Endodermal cell (in vitro differentiated cells): Measurements from ENCODE around the gene CRYAB. TPM values are rescaled to one million over a fixed set of nuclear protein-coding genes. Genes with fewer than 3 reads are reported as not detected.

Experiments
- DNase-seq: peaks from one replicate; pipeline ENCODE4 v3.0.0-alpha.2; 2017
- H3K27ac ChIP-seq: 2 replicates; pipeline ENCODE4 v1.5.1; 2013; ENCODE audit warnings: mild to moderate bottlenecking, low read depth, low read length, moderate library complexity
- H3K27me3 ChIP-seq: 2 replicates; pipeline ENCODE4 v1.6.1; 2013; ENCODE audit warnings: mild to moderate bottlenecking, low read length, moderate library complexity; ENCODE audit not compliant: insufficient read depth, control insufficient read depth, poor library complexity, severe bottlenecking
- H3K36me3 ChIP-seq: 2 replicates; pipeline ENCODE4 v1.7.0; 2013; ENCODE audit warnings: mild to moderate bottlenecking, low read length, moderate library complexity; ENCODE audit not compliant: control insufficient read depth, insufficient read depth
- H3K4me1 ChIP-seq: one replicate; pipeline ENCODE4 v1.7.0; 2013; ENCODE audit warnings: low read length; ENCODE audit not compliant: control insufficient read depth, insufficient read depth
- H3K4me3 ChIP-seq: 2 replicates; pipeline ENCODE4 v1.5.1; 2013; ENCODE audit warnings: mild to moderate bottlenecking, low read length, moderate library complexity
- H3K9ac ChIP-seq: 2 replicates; pipeline ENCODE4 v1.6.1; 2013; ENCODE audit warnings: mild to moderate bottlenecking, low read length, moderate library complexity; ENCODE audit not compliant: poor library complexity, severe bottlenecking; ENCODE audit errors: extremely low read depth
- H3K9me3 ChIP-seq: 2 replicates; pipeline ENCODE4 v1.6.1; 2013; ENCODE audit warnings: mild to moderate bottlenecking, low read length, moderate library complexity; ENCODE audit not compliant: control insufficient read depth
- H3K27ac Mint-ChIP-seq: 2 replicates; pipeline ENCODE4 v1.8.0; 2020; ENCODE audit warnings: mixed read lengths
- H3K27me3 Mint-ChIP-seq: 2 replicates; pipeline ENCODE4 v1.8.0; 2021; ENCODE audit warnings: mild to moderate bottlenecking, mixed read lengths; ENCODE audit not compliant: insufficient read depth
- H3K36me3 Mint-ChIP-seq: 2 replicates; pipeline ENCODE4 v1.8.0; 2020; ENCODE audit warnings: low read depth, mixed read lengths
- H3K4me1 Mint-ChIP-seq: 2 replicates; pipeline ENCODE4 v1.8.0; 2020; ENCODE audit warnings: mixed read lengths
- H3K4me3 Mint-ChIP-seq: 2 replicates; pipeline ENCODE4 v1.8.0; 2020; ENCODE audit warnings: mild to moderate bottlenecking, moderate library complexity, mixed read lengths
- H3K9me3 Mint-ChIP-seq: 2 replicates; pipeline ENCODE4 v1.8.0; 2020; ENCODE audit warnings: mild to moderate bottlenecking, mixed read lengths
- CTCF ChIP-seq: fragments of 200-600 bp; sonication (generic); conservative IDR thresholded peaks from 2 replicates; pipeline ENCODE4 v1.5.0; 2021; ENCODE audit warnings: antibody characterized with exemption, mild to moderate bottlenecking
- WGBS, 2 experiments: methylation state at CpG; one replicate each; pipeline versions ENCODE4 v1.1.5 to v1.1.7; 2013; ENCODE audit warnings: missing lambda C conversion rate in 2 of 2, mixed read lengths in 1 of 2; ENCODE audit not compliant: insufficient coverage in 1 of 2, insufficient read length in 1 of 2; 5-methylcytosine and 5-hydroxymethylcytosine counted together
- total RNA-seq, 2 donors: library from RNA; stranded (reverse); fragmentation: NEBNext Ultra II Directional in 1 of 2; extraction: Animal tissue kit (Norgen Biotek cat#: 25700) in 1 of 2; gene quantifications; 2 replicates in 1 of 2; 3 replicates in 1 of 2; pipeline ENCODE4 v1.2.1, GENCODE V29; 2021

The CRYAB gene
- total RNA-seq, 2 donors from 2014 or later = 0.84 to 4.4 TPM

GRCh38 chr11:111949519-111950426, 38.2 kb upstream of the CRYAB start:
- no peak for TF ChIP-seq CTCF
- no peaks in the 10 kb centered on the region for H3K27me3 Mint-ChIP-seq
- Histone ChIP-seq H3K4me1 (no peaks in the 10 kb centered on the region), H3K27me3 (no peaks in the 10 kb centered on the region), H3K9me3 (peaks cover 7% of the 10 kb centered on the region), H3K9ac (no peak overlapping the region), H3K4me3 (no peak overlapping the region), H3K27ac (no peak overlapping the region), H3K36me3 (no peaks in the 10 kb centered on the region)
- DNase-seq = no peak
- H3K4me1 Mint-ChIP-seq = peaks cover 20% of the 10 kb centered on the region
- no peak overlapping the region for H3K4me3 Mint-ChIP-seq
- peaks cover 19% of the 10 kb centered on the region for H3K9me3 Mint-ChIP-seq
- WGBS, 2 experiments = 84 to 98% methylated on average over 6 to 7 of the region's 7 CpGs
- H3K27ac Mint-ChIP-seq = no peak overlapping the region
- H3K36me3 Mint-ChIP-seq = peaks cover 4% of the 10 kb centered on the region

GRCh38 chr11:111947143-111947542, 35.6 kb upstream of the CRYAB start:
- Mint-ChIP-seq H3K27me3 (no peaks in the 10 kb centered on the region), H3K4me1 (peaks cover 31% of the 10 kb centered on the region), H3K4me3 (no peak overlapping the region), H3K9me3 (peaks cover 6% of the 10 kb centered on the region), H3K36me3 (no peaks in the 10 kb centered on the region), H3K27ac (no peak overlapping the region)
- peaks cover 7% of the 10 kb centered on the region for H3K9me3 ChIP-seq
- H3K9ac ChIP-seq = no peak overlapping the region
- no peaks in the 10 kb centered on the region for H3K27me3 ChIP-seq
- no peak for DNase-seq
- H3K36me3 ChIP-seq = no peaks in the 10 kb centered on the region
- no peak overlapping the region for H3K4me3 ChIP-seq
- no peak for TF ChIP-seq CTCF
- H3K4me1 ChIP-seq = no peaks in the 10 kb centered on the region
- no peak overlapping the region for H3K27ac ChIP-seq

- no peak for TF ChIP-seq CTCF
- no peaks in the 10 kb centered on the region for H3K36me3 Mint-ChIP-seq
- H3K27ac ChIP-seq = no peak overlapping the region
These were observed 34.9 kb upstream of the CRYAB start for GRCh38 chr11:111946499-111946898.

More at GRCh38 chr11:111946499-111946898, 34.9 kb upstream of the CRYAB start:
- H3K4me3 Mint-ChIP-seq = no peak overlapping the region
- H3K27me3 Mint-ChIP-seq = no peaks in the 10 kb centered on the region
- H3K9me3 ChIP-seq = peaks cover 6% of the 10 kb centered on the region
- H3K4me1 ChIP-seq = no peaks in the 10 kb centered on the region
- 88 to 92% methylated on average over 1 to 3 of the region's 3 CpGs for WGBS, 2 experiments
- H3K9ac ChIP-seq = no peak overlapping the region
- H3K4me1 Mint-ChIP-seq = peaks cover 31% of the 10 kb centered on the region
- peaks cover under 1% of the 10 kb centered on the region for H3K9me3 Mint-ChIP-seq
- H3K27me3 ChIP-seq = no peaks in the 10 kb centered on the region
- no peak overlapping the region for H3K4me3 ChIP-seq
- H3K27ac Mint-ChIP-seq = no peak overlapping the region
- H3K36me3 ChIP-seq = no peaks in the 10 kb centered on the region
- DNase-seq = no peak
